GM23248 (cell line): ENCODE results near the gene CD33. TPM values are rescaled to one million over a fixed set of nuclear protein-coding genes. Genes with fewer than 3 reads are reported as not detected.

ENCODE experiments used
- DNase-seq: peaks from one replicate; pipeline ENCODE4 v3.0.0-alpha.2; 2015
- H2AFZ ChIP-seq: fragments of 200-600 bp; sonication (generic); 2 replicates; pipeline ENCODE4 v1.6.1; 2016; ENCODE audit warnings: antibody characterized with exemption
- H3F3A ChIP-seq: fragments of 200-600 bp; sonication (generic); 2 replicates; pipeline ENCODE4 v1.6.1; 2016; ENCODE audit warnings: mild to moderate bottlenecking, antibody characterized with exemption, mixed run types; ENCODE audit not compliant: insufficient read depth
- H3K27ac ChIP-seq: fragments of 200-600 bp; sonication (generic); 2 replicates; pipeline ENCODE4 v1.5.1; 2016; ENCODE audit warnings: mild to moderate bottlenecking
- H3K27me3 ChIP-seq: fragments of 200-600 bp; sonication (generic); replicated peaks from 2 replicates; pipeline ENCODE4 v1.6.1; 2016; ENCODE audit warnings: mild to moderate bottlenecking; ENCODE audit not compliant: insufficient read depth
- H3K36me3 ChIP-seq: fragments of 200-600 bp; sonication (generic); 2 replicates; pipeline ENCODE4 v1.6.1; 2016; ENCODE audit warnings: low read depth, mild to moderate bottlenecking
- H3K4me1 ChIP-seq: fragments of 200-600 bp; sonication (generic); 2 replicates; pipeline ENCODE4 v1.6.1; 2016; ENCODE audit warnings: mild to moderate bottlenecking; ENCODE audit not compliant: insufficient read depth
- H3K4me2 ChIP-seq: fragments of 200-600 bp; sonication (generic); one replicate; pipeline ENCODE4 v1.6.1; 2016; ENCODE audit warnings: mild to moderate bottlenecking; ENCODE audit not compliant: unreplicated experiment
- H3K4me3 ChIP-seq: fragments of 200-600 bp; sonication (generic); 2 replicates; pipeline ENCODE4 v1.5.1; 2016; ENCODE audit warnings: mild to moderate bottlenecking
- H3K79me2 ChIP-seq: fragments of 200-600 bp; sonication (generic); 2 replicates; pipeline ENCODE4 v1.6.1; 2016; ENCODE audit warnings: mild to moderate bottlenecking; ENCODE audit not compliant: insufficient read depth
- H3K9ac ChIP-seq: fragments of 200-600 bp; sonication (generic); 2 replicates; pipeline ENCODE4 v1.6.1; 2016; ENCODE audit warnings: mild to moderate bottlenecking
- H3K9me2 ChIP-seq: fragments of 200-600 bp; sonication (generic); 2 replicates; pipeline ENCODE4 v1.6.1; 2016; ENCODE audit warnings: mixed run types, mild to moderate bottlenecking, moderate library complexity; ENCODE audit not compliant: insufficient read depth
- H3K9me3 ChIP-seq: fragments of 200-600 bp; sonication (generic); one replicate; pipeline ENCODE4 v1.6.1; 2017; ENCODE audit warnings: low read depth
- H4K20me1 ChIP-seq: fragments of 200-600 bp; sonication (generic); 2 replicates; pipeline ENCODE4 v1.6.0; 2016; ENCODE audit not compliant: insufficient read depth
- EZH2 ChIP-seq: fragments of 200-600 bp; sonication (generic); IDR thresholded peaks from 2 replicates; pipeline ENCODE4 v1.6.1; 2018; ENCODE audit warnings: antibody characterized with exemption, mild to moderate bottlenecking; ENCODE audit not compliant: insufficient read depth, poor library complexity, severe bottlenecking
- EZH2phosphoT487 ChIP-seq: fragments of 200-600 bp; sonication (generic); IDR thresholded peaks from 2 replicates; pipeline ENCODE4 v1.6.1; 2018; ENCODE audit warnings: antibody characterized with exemption, moderate library complexity, mild to moderate bottlenecking, low read depth; ENCODE audit not compliant: insufficient read depth
- WGBS, 2 experiments: methylation state at CpG; one replicate each; pipeline ENCODE4 v1.1.6; 2015 to 2017; ENCODE audit warnings: low lambda C conversion rate in 2 of 2, low coverage in 1 of 2; ENCODE audit errors: missing lambda C conversion rate in 2 of 2; 5-methylcytosine and 5-hydroxymethylcytosine counted together
- in situ Hi-C: fragments of 300-500 bp; cut with MboI; formaldehyde crosslinking; loops from 2 replicates; pipeline ENCODE4 v1.15.0; 2020
- polyA plus RNA-seq: library from polyadenylated mRNA; unstranded; fragments of >200 nt; fragmentation: Nextera tagmentation; extraction: Ambion mirVana; gene quantifications from 2 replicates; pipeline ENCODE4 v1.2.1, GENCODE V29; 2016
- total RNA-seq: library from RNA; depleted of rRNA; stranded (reverse); fragments of >200 nt; shearing (Covaris generic); gene quantifications from 2 replicates; pipeline ENCODE4 v1.2.3, GENCODE V29; 2014

The CD33 gene
- total and polyA plus RNA-seq, 2 experiments from 2014 or later, result 0.30 TPM; not detected in 1

DNA sequence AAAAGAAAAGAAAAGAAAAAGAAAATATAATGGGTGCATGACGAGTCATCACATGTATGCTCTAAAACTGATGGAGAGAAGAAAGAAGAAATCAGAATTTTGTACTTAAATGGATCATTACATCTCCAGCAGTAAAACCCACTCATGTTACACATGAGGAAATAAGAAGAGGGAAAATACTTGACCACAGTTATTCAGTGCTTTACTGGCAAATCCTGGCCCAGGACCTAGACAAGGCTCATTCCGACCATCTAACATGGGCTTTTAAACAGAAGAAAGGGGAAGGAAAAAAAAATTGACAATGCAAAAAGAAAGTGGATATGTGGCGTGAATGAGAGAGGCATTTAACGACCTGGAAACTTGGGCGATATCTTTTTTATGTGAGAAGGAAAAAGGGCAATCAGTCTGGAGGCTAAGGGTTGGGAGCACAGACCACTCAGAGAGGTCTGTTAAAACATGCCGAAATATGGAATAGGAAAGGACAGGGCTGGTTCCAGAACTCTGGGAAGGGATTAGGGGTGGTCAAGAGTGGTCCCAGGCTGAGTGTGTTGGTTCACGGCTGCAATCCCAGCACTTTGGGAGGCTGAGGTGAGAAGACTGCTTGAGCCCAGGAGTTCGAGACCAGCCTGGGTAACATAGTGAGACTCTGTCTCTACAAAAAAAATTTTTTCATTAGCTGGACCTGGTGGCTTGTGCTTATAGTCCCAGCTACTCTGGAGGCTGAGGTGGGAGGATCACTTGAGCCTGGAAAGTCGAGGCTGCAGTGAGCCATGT, 27.6 kb downstream of the CD33 start:
- Histone ChIP-seq H3K9ac (no peak overlapping the region), H3K27ac (no peak overlapping the region), H3F3A (no peaks in the 10 kb centered on the region), H3K4me2 (no peak overlapping the region), H3K9me3 (no peaks in the 10 kb centered on the region), H3K79me2 (no peaks in the 10 kb centered on the region), H3K36me3 (no peaks in the 10 kb centered on the region), H4K20me1 (no peaks in the 10 kb centered on the region), H2AFZ (no peak overlapping the region), H3K27me3 (no peaks in the 10 kb centered on the region), H3K9me2 (no peaks in the 10 kb centered on the region), H3K4me3 (no peak overlapping the region), H3K4me1 (no peaks in the 10 kb centered on the region)
- in situ Hi-C loops, result no loop called here
- TF ChIP-seq EZH2 (no peak), EZH2phosphoT487 (no peak)
- no peak for DNase-seq
- 31 to 33% methylated on average over 9 of the region's 9 CpGs for WGBS, 2 experiments

DNA sequence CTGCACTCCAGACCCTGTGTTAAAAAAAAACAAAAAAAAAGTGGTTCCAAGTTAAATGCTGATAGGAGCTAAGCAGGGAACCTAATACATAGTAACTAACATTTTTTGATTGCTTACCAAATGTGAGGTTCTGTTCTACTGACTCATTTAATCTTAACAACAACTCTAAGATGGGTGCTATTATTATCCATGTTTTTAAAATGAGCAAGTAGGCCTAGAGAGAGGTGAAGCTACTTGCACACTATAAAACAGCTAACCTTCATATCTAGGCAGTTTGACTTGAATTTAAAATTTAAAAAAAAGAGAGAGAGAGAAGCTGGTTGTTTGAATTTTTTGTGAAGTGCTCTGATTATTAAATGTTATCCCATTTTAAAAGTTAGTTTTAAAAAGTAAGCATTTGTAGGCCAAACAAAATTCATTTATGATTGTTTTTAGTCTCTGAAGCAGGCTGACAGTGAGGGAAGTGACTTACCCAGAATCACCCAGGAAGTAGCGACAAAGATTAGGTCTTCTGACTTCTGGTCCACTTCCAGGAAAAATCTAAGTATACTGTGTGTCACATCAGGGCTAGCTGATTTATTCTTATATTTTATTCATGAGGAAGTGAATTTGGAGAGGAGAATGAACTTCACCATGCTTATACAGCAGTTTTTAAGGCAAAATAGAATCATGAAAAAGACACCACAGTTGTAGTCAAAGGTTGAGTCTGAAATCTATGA, 28.4 kb downstream of the CD33 start:
- Histone ChIP-seq H4K20me1 (no peaks in the 10 kb centered on the region), H3K4me2 (no peak overlapping the region), H3K79me2 (no peaks in the 10 kb centered on the region), H3K9me3 (no peaks in the 10 kb centered on the region), H3K27ac (no peak overlapping the region), H2AFZ (no peak overlapping the region), H3K4me3 (no peak overlapping the region), H3K36me3 (no peaks in the 10 kb centered on the region), H3K4me1 (no peaks in the 10 kb centered on the region), H3K9me2 (no peaks in the 10 kb centered on the region), H3F3A (no peaks in the 10 kb centered on the region), H3K27me3 (no peaks in the 10 kb centered on the region), H3K9ac (no peak overlapping the region)
- no peak for DNase-seq
- TF ChIP-seq EZH2phosphoT487 (no peak), EZH2 (no peak)
- WGBS, 2 experiments, result 14 to 21% methylated on average over 1 of the region's 1 CpG
- in situ Hi-C loops, result no loop called here

DNA sequence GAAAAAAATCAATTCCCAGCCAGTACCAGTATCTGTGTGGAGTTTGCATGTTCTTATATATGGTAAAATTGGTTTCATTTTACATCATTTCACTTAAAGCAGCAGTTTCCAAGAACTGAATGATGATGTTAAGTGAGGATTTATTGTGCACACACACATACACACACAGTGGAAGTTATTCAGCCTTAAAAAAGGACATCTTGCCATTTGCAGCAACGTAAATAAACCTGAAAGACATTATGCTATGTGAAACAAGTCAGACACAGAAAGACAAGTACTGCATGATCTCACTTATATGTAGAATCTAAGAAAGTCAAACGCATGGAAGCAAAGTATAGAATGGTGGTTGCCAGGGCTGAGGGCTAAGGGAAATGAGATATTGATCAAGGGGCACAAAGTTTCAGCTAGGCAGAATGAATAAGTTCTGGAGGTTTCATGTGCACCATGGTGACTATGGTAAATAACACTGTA, 31.3 kb downstream of the CD33 start:
- Histone ChIP-seq H3K36me3 (no peaks in the 10 kb centered on the region), H3K4me2 (no peak overlapping the region), H3K9me2 (no peaks in the 10 kb centered on the region), H3F3A (no peaks in the 10 kb centered on the region), H3K9me3 (no peaks in the 10 kb centered on the region), H2AFZ (no peak overlapping the region), H3K4me1 (no peaks in the 10 kb centered on the region), H3K79me2 (no peaks in the 10 kb centered on the region), H3K27me3 (0 out of 2 replicates have a peak, but pooled peaks cover 3% of the 10 kb centered on the region), H3K27ac (no peak overlapping the region), H3K4me3 (no peak overlapping the region), H3K9ac (no peak overlapping the region), H4K20me1 (no peaks in the 10 kb centered on the region)
- DNase-seq, result no peak
- WGBS, 2 experiments, result 7 to 8% methylated on average over 2 of the region's 2 CpGs
- no peak for TF ChIP-seq EZH2phosphoT487
- TF ChIP-seq EZH2, result no peak
- in situ Hi-C loops, result no loop called here

DNA sequence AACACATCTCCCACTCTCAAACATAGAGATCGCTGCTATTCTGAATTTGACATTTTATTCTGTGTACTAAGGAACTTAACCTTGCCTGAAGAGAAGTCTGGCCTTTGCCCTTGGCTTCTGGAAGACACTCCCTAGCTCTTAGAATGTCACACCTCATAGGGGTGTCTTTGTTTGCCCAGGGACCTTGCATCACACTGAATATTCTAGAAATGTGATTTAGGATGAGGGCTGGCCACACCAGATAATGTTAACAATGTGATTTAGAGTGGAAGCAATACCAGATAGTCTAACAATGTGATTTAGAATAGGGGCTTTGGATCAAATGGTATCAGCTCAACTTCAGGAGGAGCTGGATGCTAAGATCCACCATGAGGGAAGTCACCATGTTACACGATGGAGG, 32.6 kb downstream of the CD33 start:
- TF ChIP-seq EZH2, result no peak
- no peak for TF ChIP-seq EZH2phosphoT487
- Histone ChIP-seq H3K27ac (no peak overlapping the region), H3K79me2 (no peaks in the 10 kb centered on the region), H4K20me1 (no peaks in the 10 kb centered on the region), H3K36me3 (no peaks in the 10 kb centered on the region), H3K4me2 (no peak overlapping the region), H3K4me3 (no peak overlapping the region), H2AFZ (no peak overlapping the region), H3K9ac (no peak overlapping the region), H3K9me2 (no peaks in the 10 kb centered on the region), H3F3A (no peaks in the 10 kb centered on the region), H3K27me3 (peaks cover 3% of the 10 kb centered on the region; the same call in 1 of the 2 replicates), H3K9me3 (no peaks in the 10 kb centered on the region), H3K4me1 (no peaks in the 10 kb centered on the region)
- 5 to 16% methylated on average over 2 of the region's 2 CpGs for WGBS, 2 experiments
- in situ Hi-C loops, result no loop called here
- DNase-seq, result no peak
